Natural killer cell treated with Interleukin-12 subunit alpha and Interleukin-12 subunit beta and Interleukin-15 and Interleukin-18, amount 100 ng/mL, for 72 hours (primary cell): ENCODE data around the gene NR4A1. TPM values are rescaled to one million over a fixed set of nuclear protein-coding genes. Genes with fewer than 3 reads are reported as not detected.
"Not testable (repeated sequence)": the region's sequence is repeated elsewhere in the genome, so short reads cannot be mapped to it uniquely, and the experiment has no call there.

Source experiments
- ATAC-seq, 2 donors: fragments of 150-1000 bp; cut with Tn5 transposase in 1 of 2; sonication (Bioruptor Pico), chemical (Tn5 transposase) in 1 of 2; 2 replicates each; pipeline ENCODE4 v1.10.0; 2021
- DNase-seq: peaks from one replicate; pipeline ENCODE4 v3.0.0; 2022; ENCODE audit warnings: low spot score
- H3K27ac Mint-ChIP-seq, 2 donors: 1 replicate in 1 of 2; 2 replicates in 1 of 2; pipeline ENCODE4 v1.8.0; 2022; ENCODE audit warnings: mixed read lengths in 2 of 2, mild to moderate bottlenecking in 1 of 2, moderate library complexity in 1 of 2
- H3K27me3 Mint-ChIP-seq, 2 donors: 1 replicate in 1 of 2; 2 replicates in 1 of 2; pipeline ENCODE4 v1.8.0; 2022; ENCODE audit warnings: mixed read lengths in 2 of 2
- H3K36me3 Mint-ChIP-seq: one replicate; pipeline ENCODE4 v1.8.0; 2022; ENCODE audit warnings: mixed read lengths
- H3K4me1 Mint-ChIP-seq, 2 donors: 1 replicate in 1 of 2; 2 replicates in 1 of 2; pipeline ENCODE4 v1.8.0; 2022; ENCODE audit warnings: low read depth in 2 of 2, mixed read lengths in 2 of 2, mild to moderate bottlenecking in 1 of 2
- H3K4me3 Mint-ChIP-seq: one replicate; pipeline ENCODE4 v1.8.0; 2022; ENCODE audit warnings: mixed read lengths
- H3K9me3 Mint-ChIP-seq: 2 replicates; pipeline ENCODE4 v1.8.0; 2022; ENCODE audit warnings: mixed read lengths
- total RNA-seq, 2 donors: library from RNA; stranded (reverse); gene quantifications; one replicate each; pipeline ENCODE4 v1.2.3, GENCODE V29; 2022

Gene NR4A1
- total RNA-seq, 2 donors from 2014 or later: 3.0 to 4.0 TPM

GRCh38 chr12:52090291-52090690 lies 39.0 kb downstream of the NR4A1 start:
- Mint-ChIP-seq H3K4me3 (no peak overlapping the region), H3K27me3 (peaks cover 29 to 37% of the 10 kb centered on the region in 2 donors)
- no peak for ATAC-seq

GRCh38 chr12:52091061-52091460 lies 39.8 kb downstream of the NR4A1 start:
- H3K36me3 Mint-ChIP-seq: no peaks in the 10 kb centered on the region
- H3K4me1 Mint-ChIP-seq: no peaks in the 10 kb centered on the region
- H3K27ac Mint-ChIP-seq: no peak overlapping the region
- no peaks in the 10 kb centered on the region for H3K9me3 Mint-ChIP-seq
- DNase-seq (no peak), ATAC-seq (no peak)
- H3K27me3 Mint-ChIP-seq: peaks cover 35 to 37% of the 10 kb centered on the region in 2 donors
- no peak overlapping the region for H3K4me3 Mint-ChIP-seq

More at GRCh38 chr12:52090291-52090690, 39.0 kb downstream of the NR4A1 start:
- no peak overlapping the region for H3K27ac Mint-ChIP-seq
- no peaks in the 10 kb centered on the region for H3K4me1 Mint-ChIP-seq
- no peaks in the 10 kb centered on the region for H3K9me3 Mint-ChIP-seq
- H3K36me3 Mint-ChIP-seq: no peaks in the 10 kb centered on the region
- no peak for DNase-seq

- DNase-seq: no peak
- H3K4me1 Mint-ChIP-seq: no peaks in the 10 kb centered on the region
- H3K36me3 Mint-ChIP-seq: no peaks in the 10 kb centered on the region
Observed at GRCh38 chr12:52091869-52092268, 40.6 kb downstream of the NR4A1 start.

GRCh38 chr12:52093346-52093745 lies 42.1 kb downstream of the NR4A1 start:
- DNase-seq: no peak
- Mint-ChIP-seq H3K9me3 (no peaks in the 10 kb centered on the region), H3K27me3 (peaks cover 24 to 29% of the 10 kb centered on the region in 2 donors), H3K4me1 (no peaks in the 10 kb centered on the region), H3K4me3 (no peak overlapping the region), H3K27ac (no peak overlapping the region), H3K36me3 (no peaks in the 10 kb centered on the region)
- no peak for ATAC-seq

More at GRCh38 chr12:52091869-52092268, 40.6 kb downstream of the NR4A1 start:
- H3K9me3 Mint-ChIP-seq: no peaks in the 10 kb centered on the region
- peaks cover 35 to 37% of the 10 kb centered on the region in 2 donors for H3K27me3 Mint-ChIP-seq
- no peak overlapping the region for H3K27ac Mint-ChIP-seq
- no peak overlapping the region for H3K4me3 Mint-ChIP-seq
- no peak for ATAC-seq

GRCh38 chr12:52096332-52097044 lies 45.2 kb downstream of the NR4A1 start:
- no peaks in the 10 kb centered on the region for H3K4me1 Mint-ChIP-seq
- no peaks in the 10 kb centered on the region for H3K36me3 Mint-ChIP-seq
- DNase-seq (no peak), ATAC-seq (no peak)
- H3K4me3 Mint-ChIP-seq: no peak overlapping the region
- no peaks in the 10 kb centered on the region for H3K9me3 Mint-ChIP-seq
- H3K27me3 Mint-ChIP-seq: peaks cover 13 to 29% of the 10 kb centered on the region in 2 donors
- H3K27ac Mint-ChIP-seq: no peak overlapping the region

GRCh38 chr12:52097045-52097666 lies 45.9 kb downstream of the NR4A1 start:
- Mint-ChIP-seq H3K4me1 (no peaks in the 10 kb centered on the region), H3K36me3 (no peaks in the 10 kb centered on the region), H3K4me3 (no peak overlapping the region), H3K9me3 (no peaks in the 10 kb centered on the region), H3K27me3 (peaks cover 17 to 34% of the 10 kb centered on the region in 2 donors), H3K27ac (no peak overlapping the region)
- DNase-seq (no peak), ATAC-seq (peak in 1 of 2 donors; percentile 24)

- ATAC-seq, H3K27ac Mint-ChIP-seq, DNase-seq, H3K36me3 Mint-ChIP-seq, H3K4me1 Mint-ChIP-seq, H3K4me3 Mint-ChIP-seq, H3K9me3 Mint-ChIP-seq: not testable (repeated sequence)
- H3K27me3 Mint-ChIP-seq: peaks cover 37 to 44% of the 10 kb centered on the region in 2 donors
Observed at GRCh38 chr12:52104431-52105089, 53.3 kb downstream of the NR4A1 start.

Other genes starting within 250 kb of the NR4A1 start
- under 1 TPM; 0.40 to 0.78 TPM for gene FIGNL2, start 202.7 kb upstream of the NR4A1 start, total RNA-seq
- not detected for gene ANKRD33, start 163.3 kb upstream of the NR4A1 start, total RNA-seq
- not detected for gene ACVRL1, start 143.9 kb upstream of the NR4A1 start, total RNA-seq
- gene ACVR1B, start 99.7 kb upstream of the NR4A1 start, total RNA-seq: 10 to 100 TPM; 16.6 to 17.5 TPM
- gene TAMALIN, start 44.5 kb upstream of the NR4A1 start, total RNA-seq: 1 to 10 TPM; 5.4 to 5.6 TPM
- 10 to 100 TPM; 43.1 to 55.1 TPM for gene ATG101, start 18.5 kb downstream of the NR4A1 start, total RNA-seq
- gene SMIM41, start 28.3 kb downstream of the NR4A1 start, total RNA-seq: not detected
- not detected for gene KRT80, start 140.6 kb downstream of the NR4A1 start, total RNA-seq
- 1 to 10 TPM; 2.6 to 6.1 TPM for gene KRT7, start 181.8 kb downstream of the NR4A1 start, total RNA-seq
- under 1 TPM in 1 of 2 donors, not detected in 1; 0.43 TPM for gene KRT86, start 223.2 kb downstream of the NR4A1 start, total RNA-seq
- gene KRT81, start 240.1 kb downstream of the NR4A1 start, total RNA-seq: under 1 TPM in 1 of 2 donors, not detected in 1; 0.22 TPM